ENCODE data around the gene C10orf120. TPM values are rescaled to one million over a fixed set of nuclear protein-coding genes. Genes with fewer than 3 reads are reported as not detected.

Gene C10orf120
- total RNA-seq, 2 donors from 2014 or later = 0.57 TPM; not detected in 1

GRCh38 chr10:122662231-122662630 lies 37.4 kb downstream of the C10orf120 start:
- Histone ChIP-seq H3K27me3 (replicated peaks; ENCODE audit: insufficient read depth) (no peaks in the 10 kb centered on the region), H3K9me3 (no peaks in the 10 kb centered on the region), H3K27ac (no peak overlapping the region), H3K4me3 (no peak overlapping the region), H3K4me1 (replicated peaks) (peaks cover 7% of the 10 kb centered on the region), H3K36me3 (no peaks in the 10 kb centered on the region)
- 80% methylated on average over 6 of the region's 6 CpGs for WGBS
- intact Hi-C loops (cut with DNase I) = no loop called here
- DNase-seq (ENCODE audit: low spot score) = no peak
- TF ChIP-seq POLR2A (IDR thresholded peaks at IDR 0.05) (no peak), CTCF (IDR thresholded peaks at IDR 0.05) (no peak), POLR2AphosphoS5 (IDR thresholded peaks at IDR 0.05) (no peak)

GRCh38 chr10:122660696-122661095 lies 39.0 kb downstream of the C10orf120 start:
- no peak for TF ChIP-seq CTCF (IDR thresholded peaks at IDR 0.05)
- no peak for TF ChIP-seq POLR2AphosphoS5 (IDR thresholded peaks at IDR 0.05)
- no peaks in the 10 kb centered on the region for H3K27me3 ChIP-seq (replicated peaks; ENCODE audit: insufficient read depth)
- intact Hi-C loops (cut with DNase I) = no loop called here
- H3K4me1 ChIP-seq (replicated peaks) = peaks cover 17% of the 10 kb centered on the region
- no peaks in the 10 kb centered on the region for H3K9me3 ChIP-seq
- no peak overlapping the region for H3K27ac ChIP-seq
- WGBS = 81% methylated on average over 6 of the region's 6 CpGs
- DNase-seq (ENCODE audit: low spot score) = no peak
- no peak overlapping the region for H3K4me3 ChIP-seq
- no peaks in the 10 kb centered on the region for H3K36me3 ChIP-seq

- Histone ChIP-seq H3K27ac (no peak overlapping the region), H3K27me3 (replicated peaks; ENCODE audit: insufficient read depth) (no peaks in the 10 kb centered on the region), H3K4me1 (replicated peaks) (peaks cover 22% of the 10 kb centered on the region), H3K9me3 (no peaks in the 10 kb centered on the region), H3K36me3 (no peaks in the 10 kb centered on the region), H3K4me3 (no peak overlapping the region)
- 89% methylated on average over 7 of the region's 7 CpGs for WGBS
- no peak for TF ChIP-seq POLR2A (IDR thresholded peaks at IDR 0.05)
- TF ChIP-seq CTCF (IDR thresholded peaks at IDR 0.05) = no peak
- TF ChIP-seq POLR2AphosphoS5 (IDR thresholded peaks at IDR 0.05) = no peak
- no peak for DNase-seq (ENCODE audit: low spot score)
- intact Hi-C loops (cut with DNase I) = no loop called here
Observed at GRCh38 chr10:122659651-122660050, 40.0 kb downstream of the C10orf120 start.

GRCh38 chr10:122659126-122659525 lies 40.5 kb downstream of the C10orf120 start:
- Histone ChIP-seq H3K27me3 (replicated peaks; ENCODE audit: insufficient read depth) (no peaks in the 10 kb centered on the region), H3K4me3 (no peak overlapping the region), H3K9me3 (no peaks in the 10 kb centered on the region), H3K27ac (no peak overlapping the region), H3K4me1 (replicated peaks) (peaks cover 22% of the 10 kb centered on the region), H3K36me3 (no peaks in the 10 kb centered on the region)
- WGBS = 81% methylated on average over 6 of the region's 6 CpGs
- DNase-seq (ENCODE audit: low spot score) = no peak
- intact Hi-C loops (cut with DNase I) = no loop called here
- TF ChIP-seq CTCF (IDR thresholded peaks at IDR 0.05) = no peak

GRCh38 chr10:122658356-122659049 lies 41.1 kb downstream of the C10orf120 start:
- Histone ChIP-seq H3K36me3 (no peaks in the 10 kb centered on the region), H3K27me3 (replicated peaks; ENCODE audit: insufficient read depth) (no peaks in the 10 kb centered on the region), H3K9me3 (no peaks in the 10 kb centered on the region), H3K4me1 (replicated peaks) (peaks cover 22% of the 10 kb centered on the region), H3K27ac (no peak overlapping the region), H3K4me3 (no peak overlapping the region)
- intact Hi-C loops (cut with DNase I) = no loop called here
- WGBS = 83% methylated on average over 8 of the region's 8 CpGs
- TF ChIP-seq POLR2AphosphoS5 (IDR thresholded peaks at IDR 0.05) = no peak
- DNase-seq (ENCODE audit: low spot score) = no peak
